ENCODE results near the gene SAMD4A. TPM values are rescaled to one million over a fixed set of nuclear protein-coding genes. Genes with fewer than 3 reads are reported as not detected.

The SAMD4A gene
- total and polyA plus RNA-seq, 12 donors = 14.0 to 284 (median 191) TPM

- Histone ChIP-seq H3K4me1 (peaks cover 19 to 94% (median 79%) of the 10 kb centered on the region in 9 donors), H3K27ac (peak overlapping the region in 9 of 10 donors; percentile 34 to 91 (median 85)), H3K36me3 (no peaks in the 10 kb centered on the region), H3K27me3 (no peaks in the 10 kb centered on the region), H3K4me3 (no peak overlapping the region), H3K9me3 (no peaks in the 10 kb centered on the region)
- intact Hi-C loops (cut with DNase I) = loop anchor here in 5 of 10 donors (5.0 kb wide), 2 partner anchors 36 to 84 kb away; partner anchors contain the start of gene SAMD4A (in 3 of the 5)
- no peak for DNase-seq
- no peak for ATAC-seq
- TF ChIP-seq CTCF (IDR thresholded peaks at IDR 0.05) = no peak
- WGBS, 2 donors = 62 to 65% methylated on average over 5 of the region's 5 CpGs
Measured at GRCh38 chr14:54650959-54651351, 84.0 kb downstream of the SAMD4A start.

GRCh38 chr14:54651649-54652048 lies 84.7 kb downstream of the SAMD4A start:
- no peaks in the 10 kb centered on the region for H3K36me3 ChIP-seq
- no peaks in the 10 kb centered on the region for H3K9me3 ChIP-seq
- H3K4me3 ChIP-seq = peak overlapping the region in 3 of 10 donors; percentile 39 to 46 (median 39)
- 37 to 52% methylated on average over 4 of the region's 4 CpGs for WGBS, 2 donors
- no peaks in the 10 kb centered on the region for H3K27me3 ChIP-seq
- ATAC-seq (no peak), DNase-seq (no peak)
- TF ChIP-seq CTCF (IDR thresholded peaks at IDR 0.05) = no peak
- H3K27ac ChIP-seq = peak overlapping the region; percentile 42 to 91 (median 84)
- peaks cover 19 to 92% (median 74%) of the 10 kb centered on the region in 9 donors for H3K4me1 ChIP-seq
- intact Hi-C loops (cut with DNase I) = loop anchor here in 6 of 10 donors (2.0 to 5.0 kb wide), 3 partner anchors 36 to 85 kb away; partner anchors contain the start of gene SAMD4A (in 4 of the 6)

GRCh38 chr14:54652188-54652587 lies 85.3 kb downstream of the SAMD4A start:
- Histone ChIP-seq H3K9me3 (no peaks in the 10 kb centered on the region), H3K4me3 (peak overlapping the region in 7 of 10 donors; percentile 19 to 46 (median 31)), H3K4me1 (peaks cover 18 to 93% (median 75%) of the 10 kb centered on the region in 9 donors), H3K27me3 (no peaks in the 10 kb centered on the region), H3K36me3 (no peaks in the 10 kb centered on the region), H3K27ac (peak overlapping the region; percentile 65 to 91 (median 84))
- ATAC-seq = peak; percentile 74 to 92 (median 92)
- peak; percentile 72 to 91 for DNase-seq
- intact Hi-C loops (cut with DNase I) = loop anchor here in 6 of 10 donors (2.0 to 5.0 kb wide), 3 partner anchors 35 to 85 kb away; partner anchors contain the start of gene SAMD4A (in 4 of the 6)
- no peak for TF ChIP-seq CTCF (IDR thresholded peaks at IDR 0.05)
- 4 to 9% methylated on average over 6 of the region's 6 CpGs for WGBS, 2 donors

- no peaks in the 10 kb centered on the region for H3K9me3 ChIP-seq
- H3K4me1 ChIP-seq = peaks cover 15 to 91% (median 76%) of the 10 kb centered on the region in 9 donors
- TF ChIP-seq CTCF (IDR thresholded peaks at IDR 0.05) = no peak
- no peaks in the 10 kb centered on the region for H3K27me3 ChIP-seq
- DNase-seq = peak; percentile 32 to 35
- intact Hi-C loops (cut with DNase I) = loop anchor here in 6 of 10 donors (2.0 to 5.0 kb wide), 3 partner anchors 35 to 86 kb away; partner anchors contain the start of gene SAMD4A (in 4 of the 6)
- WGBS, 2 donors = 20 to 21% methylated on average over 11 of the region's 11 CpGs
- peak; percentile 1 to 38 (median 22) for ATAC-seq
- H3K27ac ChIP-seq = peak overlapping the region; percentile 65 to 91 (median 84)
- H3K36me3 ChIP-seq = no peaks in the 10 kb centered on the region
- peak overlapping the region in 9 of 10 donors; percentile 4 to 46 (median 29) for H3K4me3 ChIP-seq
Measured at GRCh38 chr14:54652605-54653052, 85.7 kb downstream of the SAMD4A start.

Measured in heart right ventricle (tissue), 16 donors.